ENCODE measurements around the gene ARFGAP2.

The ARFGAP2 gene

DNA sequence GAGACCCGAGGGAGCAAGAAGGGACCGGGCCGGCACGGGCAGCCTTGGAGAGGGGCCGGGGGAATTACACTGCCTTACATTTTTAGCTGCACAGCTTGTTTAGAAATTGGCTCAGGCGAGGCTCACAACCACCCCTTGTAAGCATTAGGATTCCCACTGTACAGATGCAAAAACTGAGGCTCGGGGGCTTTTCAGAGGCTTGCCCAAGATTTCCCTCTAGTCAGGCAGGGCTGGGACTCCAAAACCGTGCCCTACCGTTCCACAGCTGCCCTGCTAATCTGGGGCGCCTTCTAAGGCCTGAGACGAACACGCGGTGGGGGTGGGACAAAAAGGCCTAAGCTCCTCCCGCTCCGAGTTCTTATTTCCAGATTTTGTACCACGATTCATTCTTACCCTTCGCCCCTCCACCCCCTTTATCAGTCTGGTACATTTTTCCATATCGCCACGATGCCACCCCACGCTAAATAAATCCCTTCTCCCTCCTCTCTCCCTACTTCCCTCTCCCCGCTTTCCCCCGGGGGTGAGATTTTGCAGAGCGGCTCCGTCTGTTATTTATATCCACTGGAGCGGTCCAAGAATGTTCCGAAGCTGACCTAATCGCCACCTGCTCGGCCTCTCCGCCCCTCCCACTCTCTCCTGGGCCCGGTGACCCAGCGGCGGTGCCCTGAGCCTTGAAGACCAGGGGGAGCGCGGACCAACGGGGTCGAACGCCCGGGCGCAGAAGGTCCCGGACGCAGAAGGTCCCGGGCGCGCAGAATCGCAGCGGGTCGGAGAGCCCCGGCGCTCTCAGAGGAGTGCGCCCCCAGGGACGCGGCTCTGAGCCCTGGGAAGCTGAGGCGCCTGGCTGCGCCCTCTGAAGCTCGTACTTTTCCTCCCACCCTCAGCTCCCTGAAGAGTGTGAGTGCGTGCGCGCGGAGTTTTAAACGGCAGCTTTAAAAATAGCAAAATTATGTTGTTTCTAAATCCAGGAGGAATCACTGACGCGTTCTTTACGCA is 10.3 kb upstream of the ARFGAP2 start:
- no peak for DNase-seq

GRCh38 chr11:47186076-47186699 is 9.5 kb upstream of the ARFGAP2 start, which contains the start of gene PACSIN3:
TSS of gene PACSIN3 (minus strand) at chr11:47186434. CDS start at chr11:47182727, 3,707 bp downstream.
- DNase-seq: no peak

DNA sequence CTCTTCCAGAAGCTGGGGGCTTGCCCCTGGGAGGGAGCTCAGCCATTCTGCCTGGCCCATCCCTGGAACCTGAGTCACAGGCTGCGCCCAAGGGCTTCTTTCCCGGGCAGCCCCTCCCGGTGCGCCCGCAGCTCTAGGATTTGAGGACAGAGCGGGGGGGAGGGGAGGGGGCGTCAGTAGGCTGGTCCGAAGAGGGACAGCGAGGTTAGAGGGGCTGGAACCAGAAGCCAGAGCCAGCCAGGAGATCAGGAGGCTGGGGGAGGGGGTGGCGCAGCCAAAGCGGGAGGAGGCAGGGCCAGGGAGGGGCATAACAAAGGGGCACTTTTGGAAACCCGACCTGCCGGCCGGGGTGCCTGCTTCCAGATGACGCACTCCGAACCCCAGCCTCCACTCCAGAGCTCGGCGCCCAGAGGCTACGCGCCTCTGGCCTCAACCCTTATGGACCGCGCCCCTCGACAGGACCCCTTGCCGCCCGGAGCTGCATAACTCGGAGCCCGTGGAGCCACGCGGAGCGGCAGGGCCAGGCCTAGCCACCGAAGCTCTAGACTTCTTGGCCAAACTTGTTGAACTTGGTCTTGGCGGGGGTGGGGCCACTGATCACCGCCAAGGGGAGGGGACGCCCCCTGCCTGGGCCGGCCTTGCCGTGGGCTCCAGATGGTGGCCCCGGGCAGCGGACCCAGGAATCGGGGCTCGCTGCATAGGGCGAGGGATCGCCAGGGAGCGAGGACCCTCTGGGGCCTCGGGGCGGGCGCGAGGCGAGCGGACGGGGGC is 8.8 kb upstream of the ARFGAP2 start:
- DNase-seq: no peak

GRCh38 chr11:47184711-47185304 is 8.1 kb upstream of the ARFGAP2 start:
- DNase-seq: no peak

- DNase-seq: no peak
Measured at GRCh38 chr11:47183969-47184368, 7.3 kb upstream of the ARFGAP2 start.

DNA sequence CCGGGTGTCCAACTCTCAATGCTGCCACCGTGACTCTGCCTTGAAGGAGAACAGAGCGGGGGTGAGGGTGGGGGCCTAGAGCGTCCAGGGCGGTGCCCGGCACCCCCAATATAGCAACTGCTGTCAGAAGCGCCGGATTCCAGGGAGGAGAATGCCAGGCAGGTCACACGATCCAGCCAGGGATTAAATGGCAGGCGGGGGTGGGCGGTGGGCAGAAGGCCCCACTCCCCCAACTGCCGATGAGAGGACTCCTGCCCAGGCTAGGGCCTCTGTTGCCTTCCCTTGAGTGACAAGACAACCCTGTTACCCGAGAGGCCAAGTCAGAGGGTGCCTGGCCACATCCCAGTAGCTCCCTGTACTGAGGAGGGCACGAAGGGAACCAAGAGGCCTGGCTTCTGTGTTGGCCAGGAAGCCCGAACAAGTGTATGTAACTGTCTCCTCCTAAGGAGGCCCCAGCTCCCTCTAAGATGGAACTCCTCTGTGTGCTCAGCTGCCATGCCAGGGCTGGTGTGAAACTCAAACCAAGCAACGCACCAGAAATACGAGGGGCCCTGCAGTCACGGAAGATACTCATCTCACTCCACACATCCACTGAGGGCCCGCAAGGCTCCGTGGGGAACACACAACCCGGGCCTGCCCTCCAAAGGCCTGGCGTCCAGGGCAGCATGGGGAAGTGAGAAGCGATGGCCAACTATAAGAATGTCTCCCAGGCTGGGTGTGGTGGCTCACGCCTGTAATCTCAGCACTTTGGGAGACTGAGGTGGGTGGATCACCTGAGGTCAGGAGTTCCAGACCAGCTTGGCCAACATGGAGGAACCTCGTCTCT is 6.6 kb upstream of the ARFGAP2 start:
- DNase-seq: no peak

DNA sequence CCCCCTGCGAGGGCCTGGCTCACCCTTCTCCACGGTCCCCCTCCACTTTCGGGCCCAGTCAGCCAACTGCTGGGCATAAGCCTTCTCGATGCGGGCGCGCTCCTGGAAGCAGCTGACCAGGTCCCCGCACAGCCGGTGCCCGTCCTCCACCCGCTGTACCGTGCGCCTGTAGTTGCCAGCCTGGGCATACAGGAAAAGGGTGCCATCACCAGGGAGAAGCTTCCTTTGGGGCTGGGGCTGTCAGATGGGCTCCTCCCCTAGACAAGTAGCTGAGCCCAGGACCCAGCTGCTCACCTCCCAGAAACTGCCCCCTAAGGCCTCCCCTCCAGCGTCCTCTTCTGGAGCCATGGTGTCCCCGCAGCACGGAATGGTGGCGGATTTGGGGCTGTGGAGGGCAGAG is 5.7 kb upstream of the ARFGAP2 start:
- no peak for DNase-seq

GRCh38 chr11:47181271-47181670 is 4.6 kb upstream of the ARFGAP2 start:
- no peak for DNase-seq

GRCh38 chr11:47180006-47180787 is 3.5 kb upstream of the ARFGAP2 start:
- DNase-seq: no peak

GRCh38 chr11:47179655-47179991 is 2.9 kb upstream of the ARFGAP2 start:
- peak; percentile 13 for DNase-seq

- DNase-seq: no peak
Measured at GRCh38 chr11:47178737-47179654, 2.3 kb upstream of the ARFGAP2 start.

DNA sequence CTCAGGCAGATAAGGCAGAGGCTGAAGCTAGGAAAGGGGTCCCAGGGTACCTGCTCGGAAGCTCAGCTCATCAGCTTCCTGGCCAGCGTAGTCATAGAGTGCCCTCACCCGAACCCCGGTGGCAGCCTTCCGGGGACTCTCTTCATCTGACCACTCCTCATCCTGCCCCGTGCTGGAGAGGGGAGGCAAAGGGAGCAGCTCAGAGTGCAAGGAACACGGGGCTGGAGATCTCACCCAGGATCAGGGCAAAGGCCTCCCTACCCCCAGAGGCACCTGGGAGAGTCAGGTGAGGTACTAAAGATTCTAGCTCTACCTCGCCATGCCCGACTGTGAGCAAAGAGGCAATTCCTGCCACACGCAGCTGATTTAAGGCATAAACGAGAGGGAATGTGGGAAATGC is 1.6 kb upstream of the ARFGAP2 start:
- no peak for DNase-seq

- no peak for DNase-seq
Measured at GRCh38 chr11:47177846-47178245, 1.2 kb upstream of the ARFGAP2 start.

DNA sequence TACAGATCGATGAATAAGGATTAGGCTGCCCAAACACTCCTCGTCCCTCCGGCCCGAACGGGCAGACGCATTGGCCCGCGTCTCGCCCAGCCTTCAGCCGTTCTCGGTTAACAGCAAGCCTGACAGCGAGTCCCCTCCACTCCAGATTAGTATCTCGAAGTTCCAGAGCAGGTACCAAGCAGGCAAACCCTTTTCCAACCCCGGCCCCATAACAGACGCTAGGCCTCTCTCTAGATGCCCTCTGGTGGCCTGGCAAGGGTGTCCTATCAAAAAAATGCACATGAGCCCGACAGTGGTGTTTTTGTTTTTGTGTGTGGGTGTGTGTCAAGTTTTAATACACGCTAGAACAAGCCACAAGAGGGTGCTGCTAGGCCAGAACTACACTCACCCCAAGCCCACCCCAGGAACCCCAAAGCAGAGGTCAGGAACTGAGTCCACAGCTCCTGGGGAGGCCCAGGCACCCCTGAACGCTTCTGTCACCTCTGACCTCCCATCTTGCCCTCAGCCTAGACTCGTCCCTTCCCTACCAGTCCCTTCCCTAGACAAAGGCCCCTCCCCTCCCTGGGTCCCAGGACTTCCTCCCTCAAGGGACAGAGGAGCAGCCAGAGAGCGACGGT is 658 bp upstream of the ARFGAP2 start:
- peak; percentile 90 for DNase-seq

- no peak for DNase-seq
Measured at GRCh38 chr11:47175746-47176327, 842 bp downstream of the ARFGAP2 start.

DNA sequence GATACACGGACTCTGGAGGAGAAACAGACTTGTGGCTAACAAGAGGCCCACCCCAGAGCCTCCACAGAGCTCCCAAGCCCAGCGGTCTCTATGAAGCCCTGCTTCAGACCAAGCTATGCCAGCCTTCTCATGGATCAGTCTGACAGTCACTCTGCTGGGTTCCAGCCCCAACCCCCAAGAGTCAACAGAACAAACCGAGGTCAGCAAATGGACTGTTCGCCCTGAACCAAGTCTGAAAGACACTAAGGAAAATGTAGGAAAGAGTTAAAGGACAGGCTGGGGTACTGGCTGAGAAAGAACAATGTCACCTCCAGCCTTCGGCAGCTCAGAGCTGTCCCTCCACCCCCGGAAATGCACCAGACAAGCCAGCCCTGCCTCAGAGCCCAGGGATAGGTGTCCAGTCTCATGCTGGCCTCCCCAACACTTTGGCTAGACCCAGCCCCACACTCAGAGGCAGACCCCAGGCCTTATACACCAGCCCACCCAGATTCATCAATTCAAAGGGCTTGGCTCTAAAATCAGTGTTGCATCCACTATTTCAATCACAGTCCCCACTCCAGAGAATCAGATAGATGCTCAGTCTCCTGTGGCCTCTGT is 3.8 kb downstream of the ARFGAP2 start:
- DNase-seq: no peak

DNA sequence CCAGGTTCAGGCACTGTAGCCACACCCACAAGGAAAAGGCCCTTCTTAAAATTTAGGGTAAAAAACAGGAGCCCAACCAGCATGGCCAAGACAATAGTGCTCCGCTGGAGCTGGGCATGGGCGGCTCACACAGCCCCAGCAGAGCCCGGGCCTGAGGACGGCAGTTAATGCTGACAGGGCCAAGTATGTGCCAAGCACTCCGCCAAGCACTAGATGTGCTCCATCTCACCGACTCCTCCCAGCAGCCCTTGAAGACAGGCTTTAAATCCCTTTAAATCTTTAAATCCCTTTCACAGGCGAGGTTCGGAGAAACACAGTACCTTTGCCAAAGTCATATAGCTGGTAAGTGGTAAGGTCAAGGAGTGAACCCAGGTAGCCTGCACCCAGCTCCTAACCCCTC is 4.8 kb downstream of the ARFGAP2 start:
- no peak for DNase-seq

DNA sequence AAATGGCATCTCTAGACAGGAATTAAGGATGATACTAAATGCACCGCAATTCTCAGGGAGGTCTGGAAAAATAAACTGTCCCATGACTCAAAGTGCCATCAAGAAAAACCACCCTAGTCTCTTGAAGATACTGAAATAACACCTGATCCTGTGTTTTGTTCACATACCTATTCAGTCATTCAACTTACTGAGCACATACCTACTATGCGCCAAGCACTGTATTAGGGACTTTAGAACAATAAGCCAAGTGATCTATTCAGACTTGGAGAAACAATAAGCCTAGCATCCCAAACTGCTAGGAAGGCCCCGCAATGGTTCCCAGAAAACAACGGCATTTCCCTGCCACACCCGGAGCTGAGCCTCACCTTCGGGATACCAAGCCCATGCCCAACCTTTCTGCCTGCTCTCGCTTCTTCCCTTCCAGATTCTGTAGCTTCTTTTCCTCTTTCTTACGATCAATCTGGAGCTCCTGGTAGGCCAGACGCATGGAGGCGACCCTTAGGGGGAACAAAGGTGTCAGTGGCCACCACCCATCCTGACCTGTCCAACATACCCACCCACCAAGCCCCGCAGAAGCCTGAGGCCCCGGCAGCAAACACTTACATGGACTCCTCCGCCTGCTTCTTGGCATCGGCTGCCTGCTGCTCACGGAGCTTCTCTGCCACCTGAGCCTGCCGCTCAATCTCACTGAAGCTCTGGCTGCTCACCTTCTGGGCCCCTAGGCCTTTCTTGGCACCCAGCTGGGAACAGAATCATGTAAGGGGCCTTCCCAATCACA is 5.4 kb downstream of the ARFGAP2 start:
- no peak for DNase-seq
